Panc1 (cell line): ENCODE measurements around the gene SGIP1. TPM values are rescaled to one million over a fixed set of nuclear protein-coding genes. Genes with fewer than 3 reads are reported as not detected.

Experiments used
- ATAC-seq: fragments of 200-7000 bp; cut with Tn5 transposase; 2 replicates; pipeline ENCODE4 v1.9.1; 2020; ENCODE audit warnings: mild to moderate bottlenecking, moderate library complexity
- BruUV-seq: library from RNA; stranded (reverse); fragments of 400-500 nt; replicated peaks from 2 replicates; lab custom pipeline; 2021; lab: Mats Ljungman, UMichigan
- CTCF ChIA-PET: fragments of 300-600 bp; sonication (Branson Sonifier 250); formaldehyde crosslinking; loops from one replicate; lab custom pipeline; 2022; ENCODE audit warnings: antibody characterized with exemption; lab: Charles Lee
- POLR2A ChIA-PET: fragments of 300-600 bp; sonication (Branson Sonifier 250); formaldehyde crosslinking; loops from one replicate; lab custom pipeline; 2022; ENCODE audit warnings: antibody characterized with exemption; lab: Charles Lee
- DNase-seq: peaks from one replicate; pipeline ENCODE4 v3.0.0-alpha.2; 2010; ENCODE audit warnings: low read depth, low spot score
- H3K27ac ChIP-seq: 2 replicates; pipeline ENCODE4 v1.5.1; 2011; ENCODE audit warnings: mild to moderate bottlenecking, low read length, inconsistent platforms
- H3K27me3 ChIP-seq: fragments of 200-500 bp; sonication (Bioruptor generic); 2 replicates; pipeline ENCODE4 v1.6.0; 2014; ENCODE audit warnings: low read length, inconsistent platforms; ENCODE audit not compliant: control insufficient read depth, insufficient read depth
- H3K36me3 ChIP-seq: fragments of 200-500 bp; sonication (Bioruptor generic); 2 replicates; pipeline ENCODE4 v1.5.1; 2014; ENCODE audit warnings: inconsistent platforms, mild to moderate bottlenecking, low read length, moderate library complexity; ENCODE audit not compliant: control insufficient read depth, insufficient read depth
- H3K4me1 ChIP-seq: 2 replicates; pipeline ENCODE4 v1.5.1; 2011; ENCODE audit warnings: inconsistent platforms, mild to moderate bottlenecking, low read length, moderate library complexity; ENCODE audit not compliant: control insufficient read depth, insufficient read depth
- H3K4me3 ChIP-seq, 2 experiments: 2 replicates each; pipeline ENCODE4 v1.5.1; 2011 to 2012; ENCODE audit warnings: low read depth in 2 of 2, low read length in 2 of 2, mild to moderate bottlenecking in 2 of 2, inconsistent platforms in 1 of 2, moderate library complexity in 1 of 2
- H3K9me3 ChIP-seq: fragments of 200-500 bp; sonication (Bioruptor generic); 2 replicates; pipeline ENCODE4 v1.5.1; 2014; ENCODE audit warnings: low read depth, mild to moderate bottlenecking, inconsistent platforms, low read length, moderate library complexity; ENCODE audit not compliant: control insufficient read depth, insufficient read depth
- POLR2AphosphoS5 ChIP-seq: IDR thresholded peaks from 2 replicates; pipeline ENCODE4 v1.6.1; 2012; ENCODE audit warnings: mild to moderate bottlenecking, low read depth, low read length, moderate library complexity
- SIN3A ChIP-seq: IDR thresholded peaks from 2 replicates; pipeline ENCODE4 v1.6.1; 2012; ENCODE audit warnings: low read depth, mild to moderate bottlenecking, low read length, moderate library complexity, borderline replicate concordance; ENCODE audit not compliant: insufficient read depth
- TCF7L2 ChIP-seq: IDR thresholded peaks from 2 replicates; pipeline ENCODE4 v1.6.1; 2011; ENCODE audit warnings: mild to moderate bottlenecking, low read depth, low read length, inconsistent platforms
- in situ Hi-C: cut with HindIII; loops from 2 replicates; pipeline ENCODE4 v1.10.0; 2016; ENCODE audit warnings: low sequenced_read_pairs, low pct_unique_long_range_greater_than_20kb
- intact Hi-C: fragments of 100-400 bp; cut with micrococcal nuclease; formaldehyde crosslinking; loops from one replicate; pipeline ENCODE4 v1.10.0; 2022; ENCODE audit not compliant: unreplicated experiment
- total RNA-seq: library from RNA; stranded (reverse); gene quantifications from one replicate; pipeline ENCODE4 v1.2.1, GENCODE V29; 2021; ENCODE audit not compliant: unreplicated experiment
- TF ChIP-seq, protein P1 (sequence below), 2 experiments: IDR thresholded peaks; 2 replicates each; pipeline ENCODE4 v1.6.1; 2011 to 2012; ENCODE audit warnings: low read depth in 2 of 2, control low read depth in 1 of 2, low read length in 1 of 2, mild to moderate bottlenecking in 1 of 2, moderate library complexity in 1 of 2; ENCODE audit not compliant: insufficient read depth in 1 of 2
- TF ChIP-seq, protein P2 (sequence below): fragments of 450-650 bp; IDR thresholded peaks from 2 replicates; pipeline ENCODE4 v1.5.1; 2017; ENCODE audit warnings: mild to moderate bottlenecking

The SGIP1 gene
- total RNA-seq, 1 experiment from 2014 or later, result 1.6 TPM

DNA sequence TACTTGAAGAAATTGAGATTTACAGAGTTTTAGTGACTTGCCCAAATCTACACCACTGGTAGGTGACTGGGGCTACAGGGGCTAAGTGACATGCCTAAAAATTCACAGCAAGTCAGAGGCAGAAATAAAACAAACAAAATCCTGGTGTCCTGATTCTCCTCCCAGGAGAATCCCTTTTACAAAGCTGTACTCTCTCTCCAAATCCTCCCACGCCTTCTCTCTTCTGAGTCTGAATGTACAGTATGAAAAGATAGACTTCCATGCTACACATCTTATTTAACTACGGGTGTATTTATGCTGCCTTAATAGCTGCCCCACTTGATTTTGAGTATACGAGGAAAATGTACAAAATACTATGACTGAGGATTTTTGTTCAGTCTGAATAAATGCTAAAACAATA is 65.4 kb downstream of the SGIP1 start:
- H3K27ac ChIP-seq, result no peak overlapping the region
- POLR2A ChIA-PET, result no interaction called here

GRCh38 chr1:66599899-66600737 is 66.2 kb downstream of the SGIP1 start:
- no TSS peak for BruUV-seq
- no peak overlapping the region for H3K27ac ChIP-seq
- in situ Hi-C loops (no loop called here), intact Hi-C loops (no loop called here)
- ATAC-seq, result no peak
- H3K27me3 ChIP-seq, result no peaks in the 10 kb centered on the region
- POLR2A ChIA-PET, result no interaction called here
- H3K36me3 ChIP-seq, result no peaks in the 10 kb centered on the region
- TF ChIP-seq, protein P1, sequence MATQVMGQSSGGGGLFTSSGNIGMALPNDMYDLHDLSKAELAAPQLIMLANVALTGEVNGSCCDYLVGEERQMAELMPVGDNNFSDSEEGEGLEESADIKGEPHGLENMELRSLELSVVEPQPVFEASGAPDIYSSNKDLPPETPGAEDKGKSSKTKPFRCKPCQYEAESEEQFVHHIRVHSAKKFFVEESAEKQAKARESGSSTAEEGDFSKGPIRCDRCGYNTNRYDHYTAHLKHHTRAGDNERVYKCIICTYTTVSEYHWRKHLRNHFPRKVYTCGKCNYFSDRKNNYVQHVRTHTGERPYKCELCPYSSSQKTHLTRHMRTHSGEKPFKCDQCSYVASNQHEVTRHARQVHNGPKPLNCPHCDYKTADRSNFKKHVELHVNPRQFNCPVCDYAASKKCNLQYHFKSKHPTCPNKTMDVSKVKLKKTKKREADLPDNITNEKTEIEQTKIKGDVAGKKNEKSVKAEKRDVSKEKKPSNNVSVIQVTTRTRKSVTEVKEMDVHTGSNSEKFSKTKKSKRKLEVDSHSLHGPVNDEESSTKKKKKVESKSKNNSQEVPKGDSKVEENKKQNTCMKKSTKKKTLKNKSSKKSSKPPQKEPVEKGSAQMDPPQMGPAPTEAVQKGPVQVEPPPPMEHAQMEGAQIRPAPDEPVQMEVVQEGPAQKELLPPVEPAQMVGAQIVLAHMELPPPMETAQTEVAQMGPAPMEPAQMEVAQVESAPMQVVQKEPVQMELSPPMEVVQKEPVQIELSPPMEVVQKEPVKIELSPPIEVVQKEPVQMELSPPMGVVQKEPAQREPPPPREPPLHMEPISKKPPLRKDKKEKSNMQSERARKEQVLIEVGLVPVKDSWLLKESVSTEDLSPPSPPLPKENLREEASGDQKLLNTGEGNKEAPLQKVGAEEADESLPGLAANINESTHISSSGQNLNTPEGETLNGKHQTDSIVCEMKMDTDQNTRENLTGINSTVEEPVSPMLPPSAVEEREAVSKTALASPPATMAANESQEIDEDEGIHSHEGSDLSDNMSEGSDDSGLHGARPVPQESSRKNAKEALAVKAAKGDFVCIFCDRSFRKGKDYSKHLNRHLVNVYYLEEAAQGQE (IDR thresholded peaks at IDR 0.05; ENCODE audit: insufficient read depth in 1 of 2, low read depth in 2 of 2, low read length in 1 of 2), result no peak
- TF ChIP-seq TCF7L2 (no peak), SIN3A (no peak), POLR2AphosphoS5 (no peak)
- TF ChIP-seq, protein P2, sequence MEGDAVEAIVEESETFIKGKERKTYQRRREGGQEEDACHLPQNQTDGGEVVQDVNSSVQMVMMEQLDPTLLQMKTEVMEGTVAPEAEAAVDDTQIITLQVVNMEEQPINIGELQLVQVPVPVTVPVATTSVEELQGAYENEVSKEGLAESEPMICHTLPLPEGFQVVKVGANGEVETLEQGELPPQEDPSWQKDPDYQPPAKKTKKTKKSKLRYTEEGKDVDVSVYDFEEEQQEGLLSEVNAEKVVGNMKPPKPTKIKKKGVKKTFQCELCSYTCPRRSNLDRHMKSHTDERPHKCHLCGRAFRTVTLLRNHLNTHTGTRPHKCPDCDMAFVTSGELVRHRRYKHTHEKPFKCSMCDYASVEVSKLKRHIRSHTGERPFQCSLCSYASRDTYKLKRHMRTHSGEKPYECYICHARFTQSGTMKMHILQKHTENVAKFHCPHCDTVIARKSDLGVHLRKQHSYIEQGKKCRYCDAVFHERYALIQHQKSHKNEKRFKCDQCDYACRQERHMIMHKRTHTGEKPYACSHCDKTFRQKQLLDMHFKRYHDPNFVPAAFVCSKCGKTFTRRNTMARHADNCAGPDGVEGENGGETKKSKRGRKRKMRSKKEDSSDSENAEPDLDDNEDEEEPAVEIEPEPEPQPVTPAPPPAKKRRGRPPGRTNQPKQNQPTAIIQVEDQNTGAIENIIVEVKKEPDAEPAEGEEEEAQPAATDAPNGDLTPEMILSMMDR, result no peak
- no peaks in the 10 kb centered on the region for H3K4me1 ChIP-seq
- H3K4me3 ChIP-seq, result no peak overlapping the region
- H3K9me3 ChIP-seq, result no peaks in the 10 kb centered on the region
- CTCF ChIA-PET, result no interaction called here
- no peak for DNase-seq

More for the DNA sequence above, 65.4 kb downstream of the SGIP1 start:
- intact Hi-C loops, result no loop called here
- Histone ChIP-seq H3K9me3 (no peaks in the 10 kb centered on the region), H3K27me3 (no peaks in the 10 kb centered on the region), H3K4me3 (no peak overlapping the region), H3K4me1 (no peaks in the 10 kb centered on the region), H3K36me3 (no peaks in the 10 kb centered on the region)
- in situ Hi-C loops, result no loop called here
- BruUV-seq, result no TSS peak
- DNase-seq (no peak), ATAC-seq (no peak)
- CTCF ChIA-PET, result no interaction called here
- no peak for TF ChIP-seq SIN3A
- no peak for TF ChIP-seq TCF7L2
- no peak for TF ChIP-seq POLR2AphosphoS5
- TF ChIP-seq, protein P2, result no peak
- TF ChIP-seq, protein P1 (IDR thresholded peaks at IDR 0.05; ENCODE audit: insufficient read depth in 1 of 2, low read depth in 2 of 2, low read length in 1 of 2), result no peak
